Naive thymus-derived CD4-positive, alpha-beta T cell (primary cell): Measurements from ENCODE around the gene SAMD3. TPM values are rescaled to one million over a fixed set of nuclear protein-coding genes. Genes with fewer than 3 reads are reported as not detected.
A peak's percentile ranks its signal among the peaks of the same experiment; 100 is the strongest.

Source experiments
- ATAC-seq: fragments of 150-1000 bp; cut with Tn5 transposase; 2 replicates; pipeline ENCODE4 v1.10.0; 2021; ENCODE audit warnings: mild to moderate bottlenecking, moderate library complexity
- CTCF ChIA-PET: fragments of 350-600 bp; sonication (Branson Sonifier 250); formaldehyde crosslinking; loops from one replicate; lab custom pipeline; 2021; ENCODE audit warnings: antibody characterized with exemption; lab: Charles Lee
- POLR2A ChIA-PET: fragments of 350-600 bp; sonication (Branson Sonifier 250); formaldehyde crosslinking; loops from one replicate; lab custom pipeline; 2021; ENCODE audit warnings: antibody characterized with exemption, inconsistent platforms; lab: Charles Lee
- DNase-seq, 9 donors: peaks; one replicate each; pipeline versions ENCODE4 v3.0.0 to v3.0.0-alpha.2; 2020 to 2022; ENCODE audit warnings: mixed read lengths in 1 of 9
- H3K27ac ChIP-seq: one replicate; pipeline ENCODE4 v1.7.0; 2013; ENCODE audit warnings: mild to moderate bottlenecking, low read depth, low read length, moderate library complexity
- H3K27me3 ChIP-seq, 2 donors: one replicate each; pipeline ENCODE4 v1.7.0; 2013; ENCODE audit warnings: low read length in 2 of 2, mild to moderate bottlenecking in 2 of 2, moderate library complexity in 2 of 2; ENCODE audit not compliant: control insufficient read depth in 2 of 2, insufficient read depth in 2 of 2
- H3K36me3 ChIP-seq, 3 experiments: 1 replicate in 2 of 3; 2 replicates in 1 of 3; pipeline ENCODE4 v1.7.0; 2013; ENCODE audit warnings: low read length in 3 of 3, mild to moderate bottlenecking in 3 of 3, moderate library complexity in 1 of 3; ENCODE audit not compliant: insufficient read depth in 3 of 3, control insufficient read depth in 2 of 3
- H3K4me1 ChIP-seq, 2 donors: one replicate each; pipeline ENCODE4 v1.7.0; 2013; ENCODE audit warnings: low read length in 2 of 2, mild to moderate bottlenecking in 2 of 2, moderate library complexity in 1 of 2; ENCODE audit not compliant: control insufficient read depth in 2 of 2, insufficient read depth in 2 of 2
- H3K4me3 ChIP-seq: 2 replicates; pipeline ENCODE4 v1.7.0; 2013; ENCODE audit warnings: mild to moderate bottlenecking, low read length
- H3K9me3 ChIP-seq, 3 experiments: 1 replicate in 2 of 3; 2 replicates in 1 of 3; pipeline ENCODE4 v1.7.0; 2013; ENCODE audit warnings: low read length in 3 of 3; ENCODE audit not compliant: control insufficient read depth in 2 of 3
- H3K27ac Mint-ChIP-seq, 9 donors: one replicate each; pipeline ENCODE4 v1.8.0; 2020 to 2022; ENCODE audit warnings: mixed read lengths in 9 of 9, mild to moderate bottlenecking in 8 of 9, moderate library complexity in 5 of 9, inconsistent platforms in 2 of 9
- H3K27me3 Mint-ChIP-seq, 5 donors: one replicate each; pipeline ENCODE4 v1.8.0; 2021 to 2022; ENCODE audit warnings: mixed read lengths in 5 of 5, mild to moderate bottlenecking in 1 of 5
- H3K36me3 Mint-ChIP-seq, 5 donors: one replicate each; pipeline ENCODE4 v1.8.0; 2020 to 2022; ENCODE audit warnings: mixed read lengths in 5 of 5, mild to moderate bottlenecking in 3 of 5, inconsistent platforms in 1 of 5
- H3K4me1 Mint-ChIP-seq, 7 donors: one replicate each; pipeline ENCODE4 v1.8.0; 2020 to 2022; ENCODE audit warnings: mixed read lengths in 7 of 7, mild to moderate bottlenecking in 3 of 7, inconsistent platforms in 1 of 7
- H3K4me3 Mint-ChIP-seq, 10 donors: one replicate each; pipeline ENCODE4 v1.8.0; 2020 to 2022; ENCODE audit warnings: mild to moderate bottlenecking in 10 of 10, mixed read lengths in 10 of 10, moderate library complexity in 6 of 10, inconsistent platforms in 2 of 10
- H3K9me3 Mint-ChIP-seq, 11 donors: one replicate each; pipeline ENCODE4 v1.8.0; 2020 to 2022; ENCODE audit warnings: mixed read lengths in 11 of 11, mild to moderate bottlenecking in 4 of 11, inconsistent platforms in 1 of 11, moderate library complexity in 1 of 11
- intact Hi-C, 2 donors: fragments of 100-400 bp; cut with micrococcal nuclease; formaldehyde crosslinking; loops; one replicate each; pipeline ENCODE4 v1.15.1; 2023
- polyA plus RNA-seq, 2 donors: library from polyadenylated mRNA; unstranded; fragments of 300-500 nt; fragmentation: Illumina TruSeq; gene quantifications; one replicate each; pipeline ENCODE4 v1.2.3, GENCODE V29; 2021
- total RNA-seq, 6 experiments: library from RNA in 5 of 6; stranded (reverse) in 5 of 6; gene quantifications; 1 replicate in 5 of 6; 2 replicates in 1 of 6; pipeline ENCODE4 v1.2.3 and lab custom pipeline; 2021 to 2026

Gene SAMD3
- total and polyA plus RNA-seq, 7 experiments from 2014 or later, result 23.7 to 67.3 (median 43.4) TPM

DNA sequence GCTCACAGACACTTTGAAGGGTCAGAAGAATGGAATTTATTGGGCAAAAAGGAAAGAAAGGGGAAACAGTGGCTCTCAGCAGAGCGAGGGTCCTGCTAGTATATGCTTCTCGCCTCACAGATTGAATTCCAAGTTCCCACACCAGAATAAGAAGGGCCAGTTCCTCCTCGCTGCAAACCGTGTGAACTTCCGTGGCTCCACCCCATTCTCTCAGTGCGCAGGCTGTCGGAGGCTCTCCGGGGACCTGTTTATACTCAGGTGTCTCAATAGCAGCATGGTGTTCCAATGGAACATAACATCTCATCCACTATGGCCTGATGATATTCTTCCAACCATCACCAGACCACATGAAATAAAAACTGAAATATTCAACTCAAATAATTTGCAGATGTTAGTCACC is 4.6 kb downstream of the SAMD3 start:
- ChIA-PET CTCF (no interaction called here), POLR2A (no interaction called here)
- Mint-ChIP-seq H3K27me3 (no peaks in the 10 kb centered on the region), H3K27ac (peak overlapping the region in 5 of 9 donors; percentile 26 to 82 (median 55)), H3K4me1 (peaks cover 18 to 80% (median 65%) of the 10 kb centered on the region in 7 donors), H3K4me3 (peak overlapping the region in 3 of 10 donors; percentile 5 to 21 (median 13)), H3K9me3 (peaks cover 0 to 18% (median 0%) of the 10 kb centered on the region in 11 donors), H3K36me3 (peaks cover 0 to 59% (median 0%) of the 10 kb centered on the region in 5 donors)
- DNase-seq, result no peak
- intact Hi-C loops, result loop anchor here in 1 of 2 donors (10.0 kb wide), 1 partner anchor 473 kb away; no protein-coding TSS in a partner anchor
- peaks cover 29 to 37% of the 10 kb centered on the region in 2 donors for H3K4me1 ChIP-seq
- H3K4me3 ChIP-seq, result no peak overlapping the region
- H3K36me3 ChIP-seq, result no peaks in the 10 kb centered on the region
- no peaks in the 10 kb centered on the region for H3K27me3 ChIP-seq
- no peak for ATAC-seq
- H3K9me3 ChIP-seq, result no peaks in the 10 kb centered on the region
- no peak overlapping the region for H3K27ac ChIP-seq

DNA sequence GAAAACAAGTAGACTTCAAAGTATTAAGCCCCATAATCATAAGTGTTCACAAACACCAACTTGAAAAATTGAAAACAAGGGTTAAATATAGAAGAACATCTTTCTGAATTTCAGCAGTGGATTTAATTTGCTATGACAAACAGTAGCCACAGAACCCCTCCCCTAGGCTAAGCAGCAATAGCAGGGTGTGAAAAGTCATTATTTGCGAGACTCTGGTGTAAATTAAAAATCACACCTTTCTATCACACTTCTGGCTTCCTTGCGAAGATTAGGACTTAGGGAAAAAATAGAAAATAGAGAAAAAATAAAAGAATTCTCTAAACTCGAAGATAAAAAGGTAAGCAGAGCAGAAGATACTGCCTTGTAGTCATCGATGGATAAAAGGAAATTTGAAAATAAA is 6.1 kb downstream of the SAMD3 start:
- intact Hi-C loops, result loop anchor here in 1 of 2 donors (10.0 kb wide), 1 partner anchor 472 kb away; no protein-coding TSS in a partner anchor
- Mint-ChIP-seq H3K4me3 (peak overlapping the region in 8 of 10 donors; percentile 9 to 89 (median 30)), H3K36me3 (peaks cover 6 to 66% (median 9%) of the 10 kb centered on the region in 5 donors), H3K9me3 (peaks cover 0 to 18% (median 0%) of the 10 kb centered on the region in 11 donors), H3K4me1 (peaks cover 21 to 79% (median 63%) of the 10 kb centered on the region in 7 donors), H3K27ac (peak overlapping the region in 5 of 9 donors; percentile 51 to 85 (median 67)), H3K27me3 (no peaks in the 10 kb centered on the region)
- DNase-seq (no peak), ATAC-seq (no peak)
- Histone ChIP-seq H3K4me1 (peaks cover 27 to 33% of the 10 kb centered on the region in 2 donors), H3K9me3 (no peaks in the 10 kb centered on the region), H3K27me3 (no peaks in the 10 kb centered on the region), H3K4me3 (no peak overlapping the region), H3K36me3 (no peaks in the 10 kb centered on the region), H3K27ac (peak overlapping the region; percentile 54)
- ChIA-PET CTCF (no interaction called here), POLR2A (interaction anchor here (1.1 to 2.2 kb wide), 3 partner anchors 9 to 13 kb away, joined by 3 to 6 read pairs (median 3); no protein-coding TSS in a partner anchor)

DNA sequence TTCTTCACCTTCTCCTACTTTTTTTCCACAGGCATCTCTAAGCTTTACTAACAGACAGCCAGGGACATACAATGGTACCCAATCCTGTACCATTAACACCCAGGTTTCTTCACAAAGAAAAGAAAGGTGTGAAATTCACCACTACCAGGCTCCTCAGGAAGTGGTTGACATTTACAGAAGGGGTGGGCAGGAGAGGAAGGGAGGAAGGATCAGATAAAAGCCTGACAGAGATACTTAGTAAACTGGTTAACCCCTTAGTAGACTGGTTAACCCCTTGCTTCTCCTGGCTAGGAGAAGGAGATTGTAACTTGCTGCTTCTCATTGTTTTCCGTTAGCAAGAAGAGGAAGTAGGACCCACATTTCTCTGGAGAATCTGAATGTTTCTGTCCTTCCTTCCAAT is 7.2 kb downstream of the SAMD3 start:
- H3K27me3 ChIP-seq, result no peaks in the 10 kb centered on the region
- intact Hi-C loops, result loop anchor here (1.0 to 10.0 kb wide), 7 partner anchors 8 to 471 kb away; no protein-coding TSS in a partner anchor
- H3K27ac ChIP-seq, result peak overlapping the region; percentile 54
- Mint-ChIP-seq H3K4me3 (peak overlapping the region; percentile 74 to 98 (median 90)), H3K4me1 (peaks cover 21 to 81% (median 69%) of the 10 kb centered on the region in 7 donors), H3K9me3 (peaks cover 0 to 18% (median 0%) of the 10 kb centered on the region in 11 donors), H3K27me3 (no peaks in the 10 kb centered on the region), H3K27ac (peak overlapping the region; percentile 82 to 92 (median 86)), H3K36me3 (peaks cover 6 to 62% (median 11%) of the 10 kb centered on the region in 5 donors)
- POLR2A ChIA-PET, result interaction anchor here (0.9 to 2.3 kb wide), 7 partner anchors 8 to 130 kb away, joined by 3 to 18 read pairs (median 5); partner anchors contain the start of gene SAMD3
- peak overlapping the region; percentile 63 for H3K4me3 ChIP-seq
- ATAC-seq (peak; percentile 96), DNase-seq (peak in 8 of 9 donors; percentile 31 to 79 (median 70))
- CTCF ChIA-PET, result interaction anchor here (1.8 to 2.0 kb wide), 2 partner anchors 7 to 67 kb away, joined by 5 read pairs; partner anchors contain the start of gene SAMD3
- H3K9me3 ChIP-seq, result no peaks in the 10 kb centered on the region
- no peaks in the 10 kb centered on the region for H3K36me3 ChIP-seq
- H3K4me1 ChIP-seq, result peaks cover 29 to 35% of the 10 kb centered on the region in 2 donors

DNA sequence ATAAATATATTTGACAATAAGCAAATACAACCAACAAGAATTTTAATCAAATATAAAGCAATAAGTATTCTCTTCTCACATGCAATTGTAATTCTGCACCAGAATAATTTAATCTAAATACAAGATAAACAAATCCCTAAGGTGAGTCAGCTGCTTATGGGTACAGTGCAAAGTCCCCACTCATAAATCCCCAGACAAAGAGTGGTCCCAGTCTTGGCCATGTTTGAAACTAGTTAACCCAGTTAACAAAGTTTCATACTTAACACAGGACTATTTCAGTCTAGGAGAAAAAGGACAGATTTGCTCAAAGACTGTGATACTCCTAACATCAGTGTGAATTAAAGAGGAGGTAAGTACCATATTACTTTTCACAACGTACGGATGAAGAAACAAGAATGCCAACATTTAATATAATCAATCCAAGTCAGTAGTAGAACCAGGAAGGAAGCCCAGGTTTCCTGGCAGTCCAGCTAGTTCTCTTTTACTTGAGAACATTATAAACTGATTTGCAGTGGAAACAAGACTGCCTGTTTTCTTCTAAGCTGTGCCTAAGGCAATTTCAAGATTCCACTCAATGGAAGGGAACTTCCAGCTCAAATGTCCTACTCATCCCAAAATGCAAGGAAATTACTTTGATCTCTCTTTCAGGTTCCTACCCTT is 10.4 kb downstream of the SAMD3 start:
- H3K9me3 ChIP-seq, result no peaks in the 10 kb centered on the region
- DNase-seq, result no peak
- H3K4me1 ChIP-seq, result peaks cover 38 to 46% of the 10 kb centered on the region in 2 donors
- POLR2A ChIA-PET, result interaction anchor here (0.6 to 2.4 kb wide), 5 partner anchors 9 to 51 kb away, joined by 3 to 11 read pairs (median 3); partner anchors contain the start of gene SAMD3
- peak overlapping the region; percentile 52 for H3K27ac ChIP-seq
- H3K36me3 Mint-ChIP-seq, result peaks cover 18 to 68% (median 43%) of the 10 kb centered on the region in 5 donors
- peak overlapping the region; percentile 70 to 98 (median 88) for H3K4me3 Mint-ChIP-seq
- H3K27me3 Mint-ChIP-seq, result no peaks in the 10 kb centered on the region
- H3K27me3 ChIP-seq, result no peaks in the 10 kb centered on the region
- peaks cover 33 to 89% (median 84%) of the 10 kb centered on the region in 7 donors for H3K4me1 Mint-ChIP-seq
- ATAC-seq, result no peak
- peaks cover 2 to 23% (median 4%) of the 10 kb centered on the region in 3 experiments for H3K36me3 ChIP-seq
- H3K4me3 ChIP-seq, result peak overlapping the region; percentile 46
- peaks cover 0 to 4% (median 0%) of the 10 kb centered on the region in 11 donors for H3K9me3 Mint-ChIP-seq
- CTCF ChIA-PET, result interaction anchor here (0.6 to 1.1 kb wide), 2 partner anchors 22 to 118 kb away, joined by 3 to 4 read pairs; no protein-coding TSS in a partner anchor
- intact Hi-C loops, result loop anchor here in 1 of 2 donors (1.0 to 10.0 kb wide), 3 partner anchors 10 to 468 kb away; partner anchors contain the start of gene SAMD3
- peak overlapping the region in 8 of 9 donors; percentile 33 to 92 (median 76) for H3K27ac Mint-ChIP-seq

DNA sequence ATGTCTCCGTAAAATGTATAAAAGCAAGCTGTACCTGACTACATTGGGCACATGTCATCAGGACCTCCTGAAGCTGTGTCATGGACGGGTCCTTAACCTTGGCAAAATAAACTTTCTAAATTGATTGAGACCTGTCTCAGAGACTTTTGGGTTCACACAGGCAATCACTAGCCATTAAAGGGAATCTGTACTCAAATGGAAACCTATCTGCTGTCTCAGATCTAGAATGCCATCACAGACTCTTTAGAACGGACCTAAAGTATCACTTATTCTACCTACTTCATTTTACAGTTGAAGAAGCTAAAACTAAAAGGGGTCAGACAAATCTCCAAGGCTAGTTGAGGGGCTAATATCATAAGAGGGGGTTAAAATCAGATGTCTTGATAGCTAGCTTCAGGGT is 11.1 kb downstream of the SAMD3 start:
- intact Hi-C loops, result loop anchor here in 1 of 2 donors (1.0 to 10.0 kb wide), 3 partner anchors 9 to 467 kb away; partner anchors contain the start of gene SAMD3
- Mint-ChIP-seq H3K9me3 (peaks cover 0 to 4% (median 0%) of the 10 kb centered on the region in 11 donors), H3K36me3 (peaks cover 18 to 74% (median 49%) of the 10 kb centered on the region in 5 donors), H3K4me3 (peak overlapping the region; percentile 61 to 98 (median 88)), H3K27me3 (no peaks in the 10 kb centered on the region), H3K4me1 (peaks cover 34 to 91% (median 87%) of the 10 kb centered on the region in 7 donors), H3K27ac (peak overlapping the region in 8 of 9 donors; percentile 11 to 92 (median 66))
- ChIA-PET CTCF (interaction anchor here (0.5 to 1.2 kb wide), 5 partner anchors 12 to 118 kb away, joined by 3 to 4 read pairs (median 3); partner anchors contain the start of gene SAMD3), POLR2A (interaction anchor here (0.7 to 1.5 kb wide), 3 partner anchors 8 to 50 kb away, joined by 3 to 5 read pairs (median 3); no protein-coding TSS in a partner anchor)
- Histone ChIP-seq H3K27ac (no peak overlapping the region), H3K27me3 (no peaks in the 10 kb centered on the region), H3K9me3 (no peaks in the 10 kb centered on the region), H3K4me3 (peak overlapping the region; percentile 3), H3K36me3 (peaks cover 4 to 28% (median 7%) of the 10 kb centered on the region in 3 experiments), H3K4me1 (peaks cover 36 to 41% of the 10 kb centered on the region in 2 donors)
- ATAC-seq, result no peak
- DNase-seq, result no peak
